Neural progenitor cell (in vitro differentiated cells): ENCODE data around the gene USP10. TPM values are rescaled to one million over a fixed set of nuclear protein-coding genes. Genes with fewer than 3 reads are reported as not detected.

Experiments
- DNase-seq: peaks from one replicate; pipeline ENCODE4 v3.0.0-alpha.2; 2016; ENCODE audit warnings: low spot score
- H2AFZ ChIP-seq: fragments of 200-600 bp; sonication (generic); replicated peaks from 2 replicates; pipeline ENCODE4 v1.6.1; 2016; ENCODE audit warnings: antibody characterized with exemption
- H3F3A ChIP-seq: fragments of 200-600 bp; sonication (generic); 2 replicates; pipeline ENCODE4 v1.6.1; 2016; ENCODE audit warnings: antibody characterized with exemption, low read depth
- H3K27ac ChIP-seq: fragments of 200-600 bp; sonication (generic); 2 replicates; pipeline ENCODE4 v1.5.1; 2016; ENCODE audit warnings: mild to moderate bottlenecking
- H3K27me3 ChIP-seq: fragments of 200-600 bp; sonication (generic); 2 replicates; pipeline ENCODE4 v1.6.1; 2016; ENCODE audit warnings: mild to moderate bottlenecking, moderate library complexity
- H3K36me3 ChIP-seq: fragments of 200-600 bp; sonication (generic); 2 replicates; pipeline ENCODE4 v1.5.1; 2016
- H3K4me1 ChIP-seq: fragments of 200-600 bp; sonication (generic); 2 replicates; pipeline ENCODE4 v1.6.1; 2016; ENCODE audit warnings: mixed run types
- H3K4me2 ChIP-seq: fragments of 200-600 bp; sonication (generic); 2 replicates; pipeline ENCODE4 v1.6.1; 2016
- H3K4me3 ChIP-seq: fragments of 200-600 bp; sonication (generic); 2 replicates; pipeline ENCODE4 v1.5.1; 2016
- H3K79me2 ChIP-seq: fragments of 200-600 bp; sonication (generic); 2 replicates; pipeline ENCODE4 v1.6.1; 2016; ENCODE audit warnings: low read depth
- H3K9ac ChIP-seq: fragments of 200-600 bp; sonication (generic); 2 replicates; pipeline ENCODE4 v1.6.1; 2016
- H3K9me3 ChIP-seq: fragments of 200-600 bp; sonication (generic); 2 replicates; pipeline ENCODE4 v1.5.1; 2016; ENCODE audit warnings: low read depth
- H4K20me1 ChIP-seq: fragments of 200-600 bp; sonication (generic); 2 replicates; pipeline ENCODE4 v1.6.1; 2016; ENCODE audit warnings: low read depth
- H3K27ac Mint-ChIP-seq: 3 replicates; pipeline ENCODE4 v1.8.0; 2021; ENCODE audit warnings: mixed read lengths
- H3K27me3 Mint-ChIP-seq: 2 replicates; pipeline ENCODE4 v1.8.0; 2022; ENCODE audit warnings: low read depth, mild to moderate bottlenecking, inconsistent platforms, moderate library complexity, mixed read lengths; ENCODE audit not compliant: insufficient read depth
- H3K36me3 Mint-ChIP-seq: 3 replicates; pipeline ENCODE4 v1.8.0; 2021; ENCODE audit warnings: mixed read lengths
- H3K4me1 Mint-ChIP-seq: 3 replicates; pipeline ENCODE4 v1.8.0; 2021; ENCODE audit warnings: mixed read lengths
- H3K4me3 Mint-ChIP-seq: 3 replicates; pipeline ENCODE4 v1.8.0; 2021; ENCODE audit warnings: mild to moderate bottlenecking, moderate library complexity, mixed read lengths
- H3K9me3 Mint-ChIP-seq: 3 replicates; pipeline ENCODE4 v1.8.0; 2020; ENCODE audit warnings: mixed read lengths
- EZH2 ChIP-seq: fragments of 200-600 bp; sonication (generic); IDR thresholded peaks from 2 replicates; pipeline ENCODE4 v1.6.1; 2017; ENCODE audit warnings: antibody characterized with exemption, mild to moderate bottlenecking, moderate library complexity
- EZH2phosphoT487 ChIP-seq: fragments of 200-600 bp; sonication (generic); IDR thresholded peaks from 2 replicates; pipeline ENCODE4 v1.6.1; 2017; ENCODE audit warnings: antibody characterized with exemption
- total RNA-seq: library from RNA; depleted of rRNA; stranded (reverse); fragments of >200 nt; gene quantifications from 2 replicates; pipeline ENCODE4 v1.2.3, GENCODE V29; 2015; ENCODE audit warnings: low replicate concordance
- TF ChIP-seq, protein P1 (sequence below): fragments of 200-600 bp; sonication (generic); IDR thresholded peaks from 2 replicates; pipeline ENCODE4 v1.5.1; 2017; ENCODE audit warnings: antibody characterized with exemption, mild to moderate bottlenecking

USP10 gene
- total RNA-seq, 1 donor from 2014 or later = 130 TPM

GRCh38 chr16:84763629-84764028 lies 63.8 kb downstream of the USP10 start:
- Histone ChIP-seq H2AFZ (no peak overlapping the region), H3K27me3 (no peaks in the 10 kb centered on the region), H3K27ac (no peak overlapping the region), H4K20me1 (peaks cover 31% of the 10 kb centered on the region), H3K4me2 (no peak overlapping the region), H3K4me1 (no peaks in the 10 kb centered on the region), H3F3A (no peaks in the 10 kb centered on the region), H3K4me3 (no peak overlapping the region), H3K36me3 (peaks cover 20% of the 10 kb centered on the region), H3K79me2 (peaks cover 27% of the 10 kb centered on the region), H3K9ac (no peak overlapping the region), H3K9me3 (no peaks in the 10 kb centered on the region)
- H3K9me3 Mint-ChIP-seq = no peaks in the 10 kb centered on the region
- H3K27ac Mint-ChIP-seq = no peak overlapping the region
- H3K4me3 Mint-ChIP-seq = no peak overlapping the region
- DNase-seq = no peak
- H3K27me3 Mint-ChIP-seq = no peaks in the 10 kb centered on the region
- H3K36me3 Mint-ChIP-seq = peaks cover 63% of the 10 kb centered on the region
- H3K4me1 Mint-ChIP-seq = no peaks in the 10 kb centered on the region
- TF ChIP-seq EZH2phosphoT487 (no peak), EZH2 (no peak)
- TF ChIP-seq, protein P1, sequence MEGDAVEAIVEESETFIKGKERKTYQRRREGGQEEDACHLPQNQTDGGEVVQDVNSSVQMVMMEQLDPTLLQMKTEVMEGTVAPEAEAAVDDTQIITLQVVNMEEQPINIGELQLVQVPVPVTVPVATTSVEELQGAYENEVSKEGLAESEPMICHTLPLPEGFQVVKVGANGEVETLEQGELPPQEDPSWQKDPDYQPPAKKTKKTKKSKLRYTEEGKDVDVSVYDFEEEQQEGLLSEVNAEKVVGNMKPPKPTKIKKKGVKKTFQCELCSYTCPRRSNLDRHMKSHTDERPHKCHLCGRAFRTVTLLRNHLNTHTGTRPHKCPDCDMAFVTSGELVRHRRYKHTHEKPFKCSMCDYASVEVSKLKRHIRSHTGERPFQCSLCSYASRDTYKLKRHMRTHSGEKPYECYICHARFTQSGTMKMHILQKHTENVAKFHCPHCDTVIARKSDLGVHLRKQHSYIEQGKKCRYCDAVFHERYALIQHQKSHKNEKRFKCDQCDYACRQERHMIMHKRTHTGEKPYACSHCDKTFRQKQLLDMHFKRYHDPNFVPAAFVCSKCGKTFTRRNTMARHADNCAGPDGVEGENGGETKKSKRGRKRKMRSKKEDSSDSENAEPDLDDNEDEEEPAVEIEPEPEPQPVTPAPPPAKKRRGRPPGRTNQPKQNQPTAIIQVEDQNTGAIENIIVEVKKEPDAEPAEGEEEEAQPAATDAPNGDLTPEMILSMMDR = no peak

- Histone ChIP-seq H3F3A (no peaks in the 10 kb centered on the region), H3K4me3 (no peak overlapping the region), H3K4me1 (no peaks in the 10 kb centered on the region), H3K27me3 (no peaks in the 10 kb centered on the region), H4K20me1 (peaks cover 20% of the 10 kb centered on the region), H3K4me2 (no peak overlapping the region), H3K27ac (no peak overlapping the region), H3K36me3 (peaks cover 24% of the 10 kb centered on the region), H3K9me3 (no peaks in the 10 kb centered on the region), H3K79me2 (peaks cover 13% of the 10 kb centered on the region), H3K9ac (no peak overlapping the region), H2AFZ (no peak overlapping the region)
- Mint-ChIP-seq H3K27ac (no peak overlapping the region), H3K4me3 (no peak overlapping the region), H3K9me3 (no peaks in the 10 kb centered on the region), H3K27me3 (no peaks in the 10 kb centered on the region), H3K4me1 (no peaks in the 10 kb centered on the region), H3K36me3 (peaks cover 72% of the 10 kb centered on the region)
- TF ChIP-seq EZH2 (no peak), EZH2phosphoT487 (no peak)
- TF ChIP-seq, protein P1 = no peak
- DNase-seq = no peak
Measured at GRCh38 chr16:84764970-84765369, 65.2 kb downstream of the USP10 start.

DNA sequence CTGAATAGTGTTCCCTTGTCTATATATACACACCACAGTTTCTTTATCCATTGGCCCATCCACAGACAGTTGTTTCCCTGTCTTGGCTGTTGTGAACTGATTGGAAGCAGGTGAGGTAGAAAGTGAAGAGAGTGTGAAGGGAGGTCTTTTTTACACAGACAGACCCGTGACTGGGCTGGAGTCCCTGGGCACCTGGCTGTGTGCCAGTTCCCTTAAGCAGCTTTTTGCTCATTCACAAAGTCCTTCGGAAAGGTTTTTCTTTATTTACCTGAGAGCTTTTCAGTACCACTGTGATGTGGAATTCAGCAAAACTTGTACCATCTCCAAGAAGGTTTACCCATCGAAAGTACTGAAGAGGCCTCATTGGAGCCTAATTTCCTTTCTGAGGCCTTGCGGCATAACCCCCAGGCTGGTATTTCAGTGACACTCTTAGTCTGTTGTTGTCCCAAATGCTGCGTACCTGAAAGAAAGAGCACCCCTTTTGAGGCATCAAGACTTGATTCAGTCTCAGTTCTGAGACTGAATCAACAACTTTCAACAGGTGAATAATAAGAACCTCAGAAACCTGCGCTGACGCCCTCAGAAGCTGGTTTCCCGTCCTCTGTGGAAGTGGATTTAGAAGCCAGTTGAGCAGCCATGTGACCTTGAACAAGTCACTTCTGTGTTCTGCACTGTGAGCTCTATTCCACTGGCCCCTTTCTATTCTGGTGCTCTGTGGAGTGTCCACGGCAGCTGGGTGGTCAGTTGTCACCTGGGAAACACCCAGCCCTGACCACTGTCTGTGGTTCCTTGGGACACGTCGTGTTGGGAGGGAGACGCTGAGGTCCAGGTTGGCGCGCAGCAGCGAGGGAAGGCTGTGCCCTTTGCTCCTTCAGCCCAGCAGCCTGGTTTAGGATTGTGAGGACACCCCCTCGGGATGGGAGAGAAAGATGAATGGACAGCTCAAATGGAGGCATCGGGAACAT lies 66.1 kb downstream of the USP10 start:
- H3K36me3 ChIP-seq = peaks cover 24% of the 10 kb centered on the region
- peaks cover 69% of the 10 kb centered on the region for H3K36me3 Mint-ChIP-seq
- DNase-seq = no peak
- no peak overlapping the region for H3K9ac ChIP-seq
- peaks cover 4% of the 10 kb centered on the region for H3K79me2 ChIP-seq
- H3K4me2 ChIP-seq = no peak overlapping the region
- H3K4me3 ChIP-seq = no peak overlapping the region
- peaks cover 12% of the 10 kb centered on the region for H4K20me1 ChIP-seq
- no peaks in the 10 kb centered on the region for H3K4me1 Mint-ChIP-seq
- H3K27ac Mint-ChIP-seq = peak overlapping the region; percentile 19
- no peaks in the 10 kb centered on the region for H3K27me3 Mint-ChIP-seq
- H2AFZ ChIP-seq = no peak overlapping the region
- no peak overlapping the region for H3K4me3 Mint-ChIP-seq
- H3K9me3 ChIP-seq = no peaks in the 10 kb centered on the region
- no peak for TF ChIP-seq EZH2
- no peak for TF ChIP-seq EZH2phosphoT487
- TF ChIP-seq, protein P1 = no peak
- no peaks in the 10 kb centered on the region for H3F3A ChIP-seq
- H3K4me1 ChIP-seq = no peaks in the 10 kb centered on the region
- no peaks in the 10 kb centered on the region for H3K9me3 Mint-ChIP-seq
- no peak overlapping the region for H3K27ac ChIP-seq
- H3K27me3 ChIP-seq = no peaks in the 10 kb centered on the region
